GM18517 (cell line): ENCODE data around the gene CCDC15.
"Not testable (repeated sequence)": the region's sequence is repeated elsewhere in the genome, so short reads cannot be mapped to it uniquely, and the experiment has no call there.

Experiments used
- ATAC-seq: cut with Tn5 transposase; IDR thresholded peaks from one replicate; pipeline ENCODE4 v1.9.1; 2021; ENCODE audit warnings: mild to moderate bottlenecking, moderate library complexity; ENCODE audit not compliant: unreplicated experiment

Gene CCDC15

DNA sequence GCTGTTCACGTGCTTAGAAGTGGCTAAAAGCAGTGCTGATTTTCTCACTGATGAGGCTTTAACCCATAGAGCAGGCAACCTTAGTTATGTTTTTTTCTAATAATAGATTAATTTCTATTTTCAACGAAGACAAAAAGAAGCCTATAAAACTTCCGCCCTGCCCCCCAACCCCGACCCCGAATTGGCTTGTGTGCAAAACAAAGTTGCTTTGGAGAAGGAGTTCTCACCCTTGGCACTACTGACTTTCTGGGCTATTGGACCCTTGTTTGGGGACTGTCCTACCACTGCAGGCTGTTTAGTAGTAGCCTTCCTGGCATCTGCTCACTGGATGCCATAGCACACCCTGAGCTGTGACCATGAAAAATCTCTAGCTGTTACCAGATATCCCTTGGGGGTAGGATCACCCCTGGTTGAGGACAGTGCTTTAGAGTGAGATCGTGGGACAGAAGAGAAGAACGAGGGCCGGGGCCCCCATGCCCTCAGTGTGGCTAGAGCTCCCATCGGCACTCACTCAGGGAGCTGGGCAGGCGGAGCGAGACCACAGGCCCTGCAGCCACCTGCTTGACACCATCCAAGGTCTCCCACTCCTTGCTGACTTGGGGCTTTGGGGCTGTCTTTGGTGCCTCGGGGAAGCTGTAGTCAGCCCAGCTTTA lies 126.0 kb downstream of the CCDC15 start:
- no peak for ATAC-seq

DNA sequence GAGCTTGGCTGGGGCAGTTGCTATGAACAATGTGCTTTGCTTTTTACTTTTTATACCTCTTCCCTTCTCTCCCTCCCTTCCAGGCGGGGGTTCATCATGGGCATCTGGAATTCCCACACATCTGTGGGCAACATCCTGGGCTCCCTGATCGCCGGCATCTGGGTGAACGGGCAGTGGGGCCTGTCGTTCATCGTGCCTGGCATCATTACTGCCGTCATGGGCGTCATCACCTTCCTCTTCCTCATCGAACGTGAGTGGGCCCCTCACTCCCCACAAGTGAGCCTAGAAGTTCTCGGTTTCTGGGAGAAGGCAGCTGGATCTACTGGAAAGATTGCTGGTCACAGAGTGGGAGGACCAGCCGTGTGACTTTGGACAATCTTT lies 126.5 kb downstream of the CCDC15 start:
- no peak for ATAC-seq

DNA sequence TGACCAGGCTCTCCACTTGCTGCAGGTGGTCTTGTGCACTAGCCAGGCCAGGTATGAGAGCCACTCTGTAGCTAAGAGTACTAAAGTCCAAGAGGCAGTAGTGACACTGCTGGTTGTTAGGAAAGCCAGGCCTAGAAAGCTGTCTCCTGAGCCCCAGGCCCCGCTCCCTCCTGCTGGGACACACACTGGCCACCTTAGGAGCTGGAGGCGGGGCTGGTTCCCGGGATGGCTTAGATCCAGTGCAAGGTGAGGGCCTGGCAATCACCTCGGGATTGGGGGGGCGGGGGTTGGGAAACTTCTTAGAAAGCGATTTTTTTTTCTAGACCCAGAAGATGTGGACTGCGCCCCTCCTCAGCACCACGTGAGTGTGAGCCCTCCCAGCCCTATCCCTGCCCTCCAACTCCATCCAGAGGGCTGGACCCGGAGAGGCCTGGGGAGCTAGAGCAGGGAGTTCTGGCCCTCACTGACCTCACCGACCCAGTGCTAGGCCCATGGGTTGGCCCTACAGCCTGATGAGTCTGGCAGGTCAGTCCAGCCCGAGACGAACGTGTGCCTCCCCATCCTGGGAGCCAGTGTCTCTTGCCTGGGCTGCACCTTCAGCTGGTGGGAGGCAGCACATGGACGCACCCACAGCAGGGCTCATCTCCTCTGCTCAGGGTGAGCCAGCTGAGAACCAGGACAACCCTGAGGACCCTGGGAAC lies 127.2 kb downstream of the CCDC15 start:
- ATAC-seq, result no peak

DNA sequence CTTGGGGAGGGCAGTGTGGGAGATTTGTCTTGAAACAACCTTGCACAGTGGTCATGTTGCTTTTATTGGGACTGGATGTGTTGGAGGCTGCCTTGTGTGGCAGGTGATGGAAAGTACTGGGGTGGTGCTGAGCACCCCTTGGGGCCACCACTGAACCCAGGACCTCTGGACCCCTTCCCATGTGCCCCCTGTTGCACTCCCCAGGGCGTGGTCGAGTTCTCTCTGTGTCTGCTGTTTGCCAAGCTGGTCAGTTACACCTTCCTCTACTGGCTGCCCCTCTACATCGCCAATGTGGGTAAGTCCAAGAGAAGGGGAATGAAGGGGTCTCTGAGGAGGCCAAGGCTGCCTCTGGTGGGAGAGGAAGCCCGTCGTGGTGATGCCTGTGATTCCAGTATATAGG lies 128.0 kb downstream of the CCDC15 start:
- ATAC-seq, result no peak

DNA sequence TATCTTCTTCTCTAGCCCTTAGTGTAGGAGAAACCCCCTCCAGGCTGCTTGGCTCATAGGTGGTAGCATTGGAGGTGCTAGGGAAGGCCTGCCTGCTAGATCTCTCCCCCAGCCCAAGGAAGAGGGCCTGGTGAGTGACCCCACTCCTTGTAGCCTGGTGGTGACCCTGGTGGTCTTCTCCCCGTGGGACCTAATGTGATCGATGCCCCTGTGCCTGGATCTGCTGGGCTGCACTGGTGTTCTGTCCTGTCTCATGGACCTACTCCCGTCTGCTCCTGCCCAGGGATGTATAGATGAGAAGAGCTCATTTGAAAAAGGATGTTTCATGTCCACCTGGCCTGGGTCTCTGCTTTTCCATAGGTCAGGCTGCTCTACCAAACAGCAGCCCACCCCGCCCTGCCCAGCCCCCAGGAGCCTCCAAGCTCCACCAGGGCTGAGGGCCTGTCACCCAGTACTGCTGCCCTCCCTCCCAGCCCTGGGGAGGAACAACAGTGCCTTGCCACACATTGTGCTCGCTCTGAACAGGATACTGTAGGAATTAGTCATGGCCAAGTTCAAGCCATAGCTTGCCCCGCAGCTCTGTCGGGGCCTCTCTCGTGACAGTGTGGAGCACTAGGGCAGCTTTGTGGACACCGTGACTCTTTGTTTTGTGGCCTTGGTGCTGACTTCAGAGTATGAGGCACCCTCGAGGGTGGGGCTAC lies 128.8 kb downstream of the CCDC15 start:
- no peak for ATAC-seq

DNA sequence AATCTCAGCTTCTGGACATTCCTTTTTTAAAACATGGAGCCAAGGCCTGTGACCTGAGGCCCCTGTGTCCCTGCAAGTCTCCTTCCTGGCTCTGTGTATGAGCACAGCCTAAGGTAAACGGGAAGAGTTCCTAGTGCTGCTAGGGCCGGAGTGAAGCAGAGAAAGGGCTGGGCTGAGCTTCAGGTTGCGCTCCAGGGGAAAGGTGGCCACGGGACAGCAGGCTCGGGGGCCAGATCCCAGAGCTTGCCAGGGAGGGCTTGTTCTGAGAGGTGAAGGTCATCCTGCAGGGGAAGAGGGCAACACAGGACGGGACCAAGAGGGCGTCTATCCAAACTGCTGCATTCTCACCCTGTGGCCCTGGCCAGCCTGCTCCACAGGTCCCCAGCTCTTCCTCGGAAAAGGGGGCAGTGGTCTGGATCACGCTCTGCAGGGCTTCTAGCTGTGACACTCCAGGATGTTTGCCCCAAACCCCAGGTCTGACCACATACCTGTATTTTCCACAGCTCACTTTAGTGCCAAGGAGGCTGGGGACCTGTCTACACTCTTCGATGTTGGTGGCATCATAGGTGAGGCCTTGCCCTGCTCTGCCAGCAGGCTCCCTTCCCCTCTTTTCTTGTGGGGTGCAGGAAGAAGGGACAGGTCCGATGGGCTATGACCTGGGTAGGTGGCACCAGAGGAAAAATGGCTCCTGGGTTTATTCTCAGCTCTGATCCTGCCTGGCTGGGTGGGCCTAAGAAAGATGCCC lies 129.5 kb downstream of the CCDC15 start:
- ATAC-seq, result no peak

DNA sequence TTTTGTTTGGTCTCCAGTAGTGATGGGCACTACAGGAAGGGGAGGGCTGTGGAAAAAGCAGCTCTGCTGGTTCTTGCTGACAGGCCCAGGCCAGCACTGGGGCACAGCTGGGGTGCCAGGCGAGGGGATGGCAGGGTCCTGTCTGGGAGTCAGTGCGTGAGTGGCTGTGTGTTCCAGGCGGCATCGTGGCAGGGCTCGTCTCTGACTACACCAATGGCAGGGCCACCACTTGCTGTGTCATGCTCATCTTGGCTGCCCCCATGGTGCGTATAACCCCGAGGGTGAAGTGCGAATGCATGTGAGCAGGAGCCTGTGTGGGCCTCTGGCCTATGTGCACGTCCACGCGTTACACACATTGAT lies 130.0 kb downstream of the CCDC15 start:
- no peak for ATAC-seq

DNA sequence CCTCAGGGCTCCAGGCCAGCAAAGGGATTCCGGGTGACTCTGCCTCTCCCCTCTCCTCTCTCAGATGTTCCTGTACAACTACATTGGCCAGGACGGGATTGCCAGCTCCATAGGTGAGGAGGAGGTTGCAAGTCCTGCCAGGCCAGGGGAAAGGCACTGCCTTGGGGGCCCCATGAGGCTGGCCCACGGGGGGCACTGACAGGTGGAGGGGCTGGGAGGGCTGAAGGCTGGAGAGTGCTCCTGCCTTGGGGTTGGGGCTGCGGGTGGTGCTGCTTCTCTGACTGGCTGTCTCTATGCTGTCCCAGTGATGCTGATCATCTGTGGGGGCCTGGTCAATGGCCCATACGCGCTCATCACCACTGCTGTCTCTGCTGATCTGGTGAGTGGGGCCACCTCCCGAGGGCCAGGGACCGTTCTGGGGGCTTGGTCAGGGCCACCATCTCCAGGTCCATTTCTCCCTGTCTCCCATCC lies 130.8 kb downstream of the CCDC15 start:
- ATAC-seq, result no peak

DNA sequence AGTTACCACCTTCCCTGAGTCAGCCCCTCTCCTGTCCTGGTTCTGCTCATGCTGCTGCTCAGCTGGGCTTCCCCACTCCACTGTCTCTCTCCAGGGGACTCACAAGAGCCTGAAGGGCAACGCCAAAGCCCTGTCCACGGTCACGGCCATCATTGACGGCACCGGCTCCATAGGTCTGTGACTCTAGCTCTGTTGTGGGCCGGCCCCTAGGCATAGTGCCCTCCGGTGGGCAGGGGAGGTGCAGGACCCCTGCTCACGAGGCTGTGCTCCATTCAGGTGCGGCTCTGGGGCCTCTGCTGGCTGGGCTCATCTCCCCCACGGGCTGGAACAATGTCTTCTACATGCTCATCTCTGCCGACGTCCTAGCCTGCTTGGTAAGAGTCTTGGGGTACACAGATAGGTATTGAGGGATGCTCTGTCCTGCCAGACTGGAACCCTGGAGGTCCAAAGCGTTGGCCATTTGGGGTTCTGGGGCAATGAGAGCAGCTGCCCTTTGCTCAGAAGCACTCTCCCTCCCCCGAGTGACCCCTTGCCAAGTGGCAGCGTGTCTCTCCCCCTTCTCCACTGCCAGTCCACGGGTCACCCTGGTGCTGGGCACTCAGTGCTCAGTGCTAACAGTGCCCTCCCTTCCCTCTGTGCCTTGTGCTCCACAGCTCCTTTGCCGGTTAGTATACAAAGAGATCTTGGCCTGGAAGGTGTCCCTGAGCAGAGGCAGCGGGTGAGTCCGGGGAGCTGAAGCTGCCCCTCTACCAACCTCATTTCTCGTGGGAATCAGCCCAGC lies 131.5 kb downstream of the CCDC15 start:
- ATAC-seq, result no peak

DNA sequence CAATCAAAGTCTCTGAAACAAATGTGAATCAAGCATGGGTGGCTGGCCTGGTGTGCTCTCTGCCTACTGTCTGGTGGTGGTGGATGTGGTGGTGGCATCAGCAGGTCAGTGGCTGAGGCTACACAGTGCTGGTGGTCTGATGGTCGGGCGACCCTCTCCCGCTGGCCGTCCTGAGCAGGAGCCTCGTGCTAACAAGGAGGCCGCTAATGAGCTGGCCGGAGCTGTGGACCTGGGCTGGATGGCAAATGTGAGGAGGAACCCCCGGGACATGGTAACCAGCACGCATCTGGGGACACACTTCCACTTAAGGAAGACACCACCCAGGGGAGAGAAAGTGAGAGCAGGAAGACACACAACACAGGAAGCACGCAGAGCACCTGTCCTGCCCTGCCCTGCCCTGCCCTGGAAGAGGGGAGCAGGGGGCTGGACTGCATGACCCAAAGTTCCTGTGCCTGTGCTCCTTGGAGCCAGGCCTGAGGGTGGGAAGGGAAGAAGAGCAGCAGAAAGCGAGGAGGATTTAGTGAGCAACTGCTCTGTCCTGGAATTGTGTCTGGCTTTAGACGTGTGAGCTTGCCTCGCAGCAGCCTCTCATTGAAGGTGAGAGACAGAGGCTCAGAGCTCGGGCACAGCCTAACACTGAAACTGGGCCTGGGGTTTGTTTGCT lies 132.8 kb downstream of the CCDC15 start:
- ATAC-seq, result no peak

DNA sequence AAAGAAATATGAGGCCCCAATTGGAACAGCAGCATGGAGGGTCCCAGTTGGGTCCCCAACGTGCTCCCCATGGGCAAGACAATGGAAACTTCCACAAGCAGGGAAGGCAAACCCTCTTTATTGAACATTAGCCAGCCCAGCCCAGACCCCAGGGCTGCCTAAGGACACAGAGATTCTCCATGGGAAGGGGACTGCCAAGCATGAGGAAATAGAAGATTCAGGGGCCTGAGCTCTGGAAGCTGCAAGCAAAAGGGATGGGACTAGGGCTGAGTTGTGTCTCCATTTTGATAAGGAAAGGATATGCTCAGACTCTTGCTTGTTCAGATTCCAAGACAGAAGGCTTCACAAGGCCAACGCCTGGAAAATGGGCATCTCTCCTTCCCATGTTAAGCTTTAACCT lies 134.1 kb downstream of the CCDC15 start:
- no peak for ATAC-seq

DNA sequence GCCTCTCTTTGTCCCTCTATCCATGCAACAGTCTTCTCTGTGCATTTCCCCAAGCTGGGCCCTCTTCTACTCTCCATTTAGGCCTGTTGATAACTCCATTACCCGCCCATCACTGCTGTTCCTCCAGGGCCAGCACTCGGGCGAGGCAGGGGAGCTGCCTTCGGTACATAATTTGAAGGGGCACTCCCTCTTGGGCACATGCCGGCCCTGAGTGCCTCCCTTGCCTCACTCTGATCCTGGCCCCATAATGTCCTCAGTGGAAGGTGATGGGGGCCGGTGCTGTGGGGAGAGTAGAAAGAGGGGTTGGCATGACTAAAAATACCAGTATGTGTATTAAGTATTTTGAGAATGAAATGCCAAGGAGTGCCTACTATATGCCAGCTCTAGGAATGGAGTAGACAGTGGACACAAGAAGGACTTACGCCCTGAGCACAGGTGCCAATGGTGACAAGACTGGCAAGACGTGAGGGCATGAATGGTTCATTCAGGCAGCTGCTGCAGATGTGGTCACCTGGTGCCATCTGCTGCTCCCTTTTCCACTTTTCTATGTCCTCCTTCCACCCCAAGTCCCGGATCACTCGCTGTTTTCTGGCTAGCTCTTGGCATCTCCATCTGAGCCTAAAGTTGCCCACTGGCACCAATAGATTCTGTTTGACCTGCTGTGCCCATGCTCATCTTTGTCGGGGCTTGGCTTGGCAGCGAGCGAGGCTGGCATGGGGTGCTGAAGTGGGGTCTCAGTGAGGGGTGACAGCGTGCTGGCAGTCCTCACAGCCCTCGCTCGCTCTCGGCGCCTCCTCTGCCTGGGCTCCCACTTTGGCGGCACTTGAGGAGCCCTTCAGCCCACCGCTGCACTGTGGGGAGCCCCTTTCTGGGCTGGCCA lies 134.8 kb downstream of the CCDC15 start:
- ATAC-seq, result no peak

DNA sequence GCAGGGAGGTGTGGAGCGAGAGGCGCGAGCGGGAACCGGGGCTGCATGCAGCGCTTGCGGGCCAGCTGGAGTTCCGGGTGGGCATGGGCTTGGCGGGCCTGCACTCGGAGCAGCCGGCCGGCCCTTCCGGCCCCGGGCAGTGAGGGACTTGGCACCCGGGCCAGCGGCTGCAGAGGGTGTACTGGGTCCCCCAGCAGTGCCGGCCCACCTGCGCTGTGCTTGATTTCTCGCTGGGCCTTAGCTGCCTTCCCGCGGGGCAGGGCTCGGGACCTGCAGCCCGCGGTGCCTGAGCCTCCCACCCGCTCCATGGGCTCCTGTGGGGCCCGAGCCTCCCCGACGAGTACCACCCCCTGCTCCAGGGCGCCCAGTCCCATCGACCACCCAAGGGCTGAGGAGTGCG lies 135.5 kb downstream of the CCDC15 start:
- not testable (repeated sequence) for ATAC-seq

DNA sequence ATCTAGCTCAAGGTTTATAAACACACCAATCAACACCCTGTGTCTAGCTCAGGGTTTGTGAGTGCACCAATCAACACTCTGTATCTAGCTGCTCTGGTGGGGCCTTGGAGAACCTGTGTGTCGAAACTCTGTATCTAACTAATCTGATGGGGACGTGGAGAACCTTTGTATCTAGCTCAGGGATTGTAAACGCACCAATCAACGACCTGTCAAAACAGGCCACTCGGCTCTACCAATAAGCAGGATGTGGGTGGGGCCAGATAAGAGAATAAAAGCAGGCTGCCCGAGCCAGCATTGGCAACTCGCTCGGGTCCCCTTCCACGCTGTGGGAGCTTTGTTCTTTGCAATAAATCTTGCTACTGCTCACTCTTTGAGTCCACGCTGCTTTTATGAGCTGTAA lies 136.1 kb downstream of the CCDC15 start:
- ATAC-seq, result not testable (repeated sequence)

DNA sequence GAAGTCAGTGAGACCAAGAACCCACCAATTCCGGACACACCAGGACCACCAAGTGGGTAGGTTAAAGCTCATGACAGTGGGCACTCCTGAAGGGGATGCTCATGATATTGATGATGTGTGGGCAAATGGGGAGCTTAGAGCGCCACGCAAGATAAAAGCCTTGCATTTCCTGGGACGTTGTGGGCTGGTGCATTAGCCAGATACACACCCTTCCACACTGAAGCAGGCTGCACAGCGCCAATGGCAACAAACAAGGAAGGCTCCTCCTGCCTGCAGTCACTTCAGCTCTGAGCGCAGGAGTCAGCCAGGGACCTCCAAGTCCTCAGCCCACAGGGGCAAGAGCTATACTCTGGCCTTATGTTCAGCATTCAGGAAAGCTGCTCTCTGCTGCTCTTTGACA lies 136.8 kb downstream of the CCDC15 start:
- no peak for ATAC-seq
